HepG2 (cell line): ENCODE results near the gene COL18A1. TPM values are rescaled to one million over a fixed set of nuclear protein-coding genes. Genes with fewer than 3 reads are reported as not detected.

Source experiments
- ATAC-seq: fragments of 200-7000 bp; cut with Tn5 transposase; 3 replicates; pipeline ENCODE4 v1.9.1; 2020; ENCODE audit warnings: mild to moderate bottlenecking, moderate library complexity
- BruUV-seq: library from RNA; stranded (reverse); fragments of 400-500 nt; replicated peaks from 2 replicates; lab custom pipeline; 2021; lab: Mats Ljungman, UMichigan
- CTCF ChIA-PET: fragments of 300-600 bp; formaldehyde crosslinking; extraction: SDS; loops from one replicate; lab custom pipeline; 2021; ENCODE audit warnings: low total read pairs, inconsistent platforms, low intra/inter-chr PET ratio; lab: Yijun Ruan, JAX
- POLR2A ChIA-PET: fragments of 350-600 bp; sonication (Branson Sonifier 250); formaldehyde crosslinking; loops from one replicate; lab custom pipeline; 2020; ENCODE audit warnings: antibody characterized with exemption, inconsistent platforms; lab: Yijun Ruan, JAX
- DNase-seq: peaks from one replicate; pipeline ENCODE4 v3.0.0-alpha.2; 2015; ENCODE audit warnings: low spot score
- FAIRE-seq: peaks from 3 replicates; lab custom pipeline; 2011; peaks lifted over from hg19 to GRCh38; lab: Jason Lieb, UNC
- H2AFZ ChIP-seq: one replicate; pipeline ENCODE4 v1.6.1; 2011; ENCODE audit warnings: low read length, inconsistent platforms
- H3K27ac ChIP-seq: fragments of 300-600 bp; 3 replicates; pipeline ENCODE4 v1.8.0; 2011; ENCODE audit warnings: mixed run types, mild to moderate bottlenecking, mixed read lengths, low read length, inconsistent platforms; ENCODE audit not compliant: insufficient read depth; ENCODE audit errors: extremely low read length
- H3K27me3 ChIP-seq, 2 experiments: fragments of 200-600 bp in 1 of 2; 2 replicates in 1 of 2; 3 replicates in 1 of 2; pipeline versions ENCODE4 v1.6.0 to v1.8.0; 2011; ENCODE audit warnings: low read length in 2 of 2, mild to moderate bottlenecking in 2 of 2, moderate library complexity in 2 of 2, inconsistent platforms in 1 of 2; ENCODE audit not compliant: insufficient read depth in 2 of 2, control insufficient read depth in 1 of 2
- H3K36me3 ChIP-seq, 2 experiments: fragments of 200-600 bp in 1 of 2; replicated peaks in 1 of 2; 2 replicates in 1 of 2; 3 replicates in 1 of 2; pipeline versions ENCODE4 v1.5.1 to v1.8.0; 2011; ENCODE audit warnings: low read length in 2 of 2, inconsistent platforms in 1 of 2; ENCODE audit not compliant: insufficient read depth in 2 of 2, control insufficient read depth in 1 of 2
- H3K4me1 ChIP-seq: 2 replicates; pipeline ENCODE4 v1.5.1; 2012; ENCODE audit warnings: low read length, inconsistent platforms; ENCODE audit not compliant: insufficient read depth
- H3K4me2 ChIP-seq: 2 replicates; pipeline ENCODE4 v1.6.0; 2011; ENCODE audit warnings: low read depth, low read length, inconsistent platforms
- H3K4me3 ChIP-seq, 3 experiments: fragments of 200-600 bp in 1 of 3; sonication (generic), shearing (Covaris generic) in 1 of 3; replicated peaks in 1 of 3; 2 replicates each; pipeline ENCODE4 v1.5.1; 2011 to 2016; ENCODE audit warnings: low read length in 3 of 3, inconsistent platforms in 2 of 3, low read depth in 2 of 3, mild to moderate bottlenecking in 2 of 3, control low read depth in 1 of 3, mixed read lengths in 1 of 3; ENCODE audit not compliant: insufficient read depth in 1 of 3
- H3K79me2 ChIP-seq: one replicate; pipeline ENCODE4 v1.6.1; 2011; ENCODE audit warnings: low read length, inconsistent platforms; ENCODE audit not compliant: insufficient read depth
- H3K9ac ChIP-seq: 2 replicates; pipeline ENCODE4 v1.6.0; 2011; ENCODE audit warnings: mild to moderate bottlenecking, low read depth, low read length, inconsistent platforms; ENCODE audit not compliant: insufficient read depth
- H3K9me3 ChIP-seq: 2 replicates; pipeline ENCODE4 v1.5.1; 2012; ENCODE audit warnings: mild to moderate bottlenecking, low read length
- H4K20me1 ChIP-seq: 2 replicates; pipeline ENCODE4 v1.6.0; 2011; ENCODE audit warnings: inconsistent platforms, mild to moderate bottlenecking, low read length, moderate library complexity; ENCODE audit not compliant: insufficient read depth
- NR2F6 ChIP-seq, 2 experiments: IDR thresholded peaks; 2 replicates each; pipeline ENCODE4 v1.6.1; 2016; ENCODE audit warnings: antibody characterized with exemption in 1 of 2, mild to moderate bottlenecking in 1 of 2
- ZBTB33 ChIP-seq: sonication (generic); formaldehyde crosslinking; IDR thresholded peaks from 2 replicates; pipeline ENCODE4 v1.4.0; 2020; ENCODE audit warnings: missing genetic modification reagents
- ZNF263 ChIP-seq: sonication (generic); formaldehyde crosslinking; IDR thresholded peaks from 2 replicates; pipeline ENCODE4 v1.4.0; 2020; ENCODE audit warnings: missing genetic modification reagents
- ZNF788 ChIP-seq: sonication (generic); formaldehyde crosslinking; IDR thresholded peaks from 2 replicates; pipeline ENCODE4 v1.5.0; 2020; ENCODE audit warnings: mild to moderate bottlenecking, missing genetic modification reagents, borderline replicate concordance
- WGBS: methylation state at CpG from one replicate; pipeline ENCODE4 v1.1.6; 2017; ENCODE audit warnings: low lambda C conversion rate; 5-methylcytosine and 5-hydroxymethylcytosine counted together
- in situ Hi-C: cut with HindIII; loops from 2 replicates; pipeline ENCODE4 v1.10.0; 2017; ENCODE audit warnings: low pct_unique_long_range_greater_than_20kb; ENCODE audit not compliant: extremely low pct_ligation_motif_present
- intact Hi-C: fragments of 100-400 bp; cut with micrococcal nuclease; formaldehyde crosslinking; loops from one replicate; pipeline ENCODE4 v1.10.0; 2022; ENCODE audit not compliant: unreplicated experiment
- polyA plus RNA-seq, 8 experiments: library from polyadenylated mRNA; depleted of rRNA in 3 of 8; stranded (reverse) in 7 of 8; unstranded in 1 of 8; fragments of >200 nt; fragmentation: Illumina TruSeq in 4 of 8; extraction: Trizol in 4 of 8; gene quantifications; 2 replicates each; pipeline versions ENCODE4 v1.2.1 to v1.2.3, GENCODE V29; 2011 to 2016; ENCODE audit warnings: low read depth in 4 of 8, missing spikeins in 1 of 8, mixed read lengths in 1 of 8; ENCODE audit not compliant: insufficient read depth in 1 of 8
- total RNA-seq, 5 experiments: library from RNA; depleted of rRNA; stranded (reverse); fragments of >200 nt; fragmentation: Illumina TruSeq; extraction: Trizol; gene quantifications; 2 replicates each; pipeline ENCODE4 v1.2.3, GENCODE V29; 2016; ENCODE audit warnings: low read depth in 1 of 5
- TF ChIP-seq, protein P1 (sequence below): sonication (generic); formaldehyde crosslinking; IDR thresholded peaks from 2 replicates; pipeline ENCODE4 v1.4.0; 2020; ENCODE audit warnings: missing genetic modification reagents, mild to moderate bottlenecking, borderline replicate concordance
- TF ChIP-seq, protein P2 (sequence below): sonication (generic); formaldehyde crosslinking; IDR thresholded peaks from 2 replicates; pipeline ENCODE4 v1.5.0; 2020; ENCODE audit warnings: mild to moderate bottlenecking, missing genetic modification reagents

The COL18A1 gene
- total and polyA plus RNA-seq, 2 of the 13 experiments (the other 11 are each of a cell fraction or from before 2014, with no cell fraction given), result 79.0 to 102 TPM

DNA sequence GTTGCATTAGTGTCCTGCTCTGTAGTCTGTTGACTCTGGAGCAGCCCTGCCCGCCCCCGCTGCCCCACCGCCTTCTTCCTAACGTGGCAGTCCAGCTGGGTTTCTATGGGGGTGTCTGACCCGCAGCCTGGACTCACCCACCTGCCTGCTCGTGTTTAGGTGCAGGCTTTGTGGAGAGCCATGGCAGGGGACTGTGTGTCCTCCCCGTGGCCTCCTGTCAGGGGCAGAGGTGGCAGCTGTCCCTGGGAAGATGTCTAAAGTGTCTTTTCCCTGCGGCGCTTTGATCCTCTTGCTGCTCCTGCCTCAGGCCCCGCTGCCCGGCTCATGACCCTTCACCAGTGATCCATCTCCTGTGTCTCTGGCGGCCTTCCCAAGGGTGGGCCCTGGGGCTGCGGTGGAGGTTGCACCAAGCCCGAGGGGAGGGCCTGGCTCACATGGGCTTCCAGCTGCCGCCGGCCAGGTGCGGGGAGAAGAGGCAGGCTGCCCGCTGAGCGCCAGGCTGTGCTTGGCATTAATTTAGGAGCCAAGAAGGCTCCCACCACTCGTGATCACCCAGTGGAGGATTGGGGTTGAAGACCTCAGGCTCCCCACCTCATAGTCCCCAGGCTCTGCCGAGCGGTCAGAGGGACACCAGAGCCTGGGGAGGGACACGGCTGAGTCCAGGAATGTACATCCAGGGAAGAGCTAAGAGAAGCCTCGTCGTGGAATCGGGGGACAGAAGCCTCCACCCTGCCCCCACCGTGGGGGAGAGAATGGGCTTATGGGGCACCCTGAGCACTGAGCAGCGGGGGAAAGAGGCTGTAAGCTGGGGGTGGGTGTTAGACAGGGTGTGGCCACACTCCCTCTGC lies 44.1 kb downstream of the COL18A1 start (continued):
- TF ChIP-seq, protein P1, sequence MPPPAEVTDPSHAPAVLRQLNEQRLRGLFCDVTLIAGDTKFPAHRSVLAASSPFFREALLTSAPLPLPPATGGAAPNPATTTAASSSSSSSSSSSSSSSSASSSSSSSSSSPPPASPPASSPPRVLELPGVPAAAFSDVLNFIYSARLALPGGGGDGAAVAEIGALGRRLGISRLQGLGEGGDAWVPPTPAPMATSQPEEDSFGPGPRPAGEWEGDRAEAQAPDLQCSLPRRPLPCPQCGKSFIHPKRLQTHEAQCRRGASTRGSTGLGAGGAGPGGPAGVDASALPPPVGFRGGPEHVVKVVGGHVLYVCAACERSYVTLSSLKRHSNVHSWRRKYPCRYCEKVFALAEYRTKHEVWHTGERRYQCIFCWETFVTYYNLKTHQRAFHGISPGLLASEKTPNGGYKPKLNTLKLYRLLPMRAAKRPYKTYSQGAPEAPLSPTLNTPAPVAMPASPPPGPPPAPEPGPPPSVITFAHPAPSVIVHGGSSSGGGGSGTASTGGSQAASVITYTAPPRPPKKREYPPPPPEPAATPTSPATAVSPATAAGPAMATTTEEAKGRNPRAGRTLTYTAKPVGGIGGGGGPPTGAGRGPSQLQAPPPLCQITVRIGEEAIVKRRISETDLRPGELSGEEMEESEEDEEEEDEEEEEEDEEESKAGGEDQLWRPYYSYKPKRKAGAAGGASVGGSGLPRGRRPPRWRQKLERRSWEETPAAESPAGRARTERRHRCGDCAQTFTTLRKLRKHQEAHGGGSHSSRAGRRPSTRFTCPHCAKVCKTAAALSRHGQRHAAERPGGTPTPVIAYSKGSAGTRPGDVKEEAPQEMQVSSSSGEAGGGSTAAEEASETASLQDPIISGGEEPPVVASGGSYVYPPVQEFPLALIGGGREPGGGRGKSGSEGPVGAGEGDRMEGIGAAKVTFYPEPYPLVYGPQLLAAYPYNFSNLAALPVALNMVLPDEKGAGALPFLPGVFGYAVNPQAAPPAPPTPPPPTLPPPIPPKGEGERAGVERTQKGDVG (CRISPR knock-in tag), result peak; percentile 96; the same call in 1 of the 2 replicates

DNA sequence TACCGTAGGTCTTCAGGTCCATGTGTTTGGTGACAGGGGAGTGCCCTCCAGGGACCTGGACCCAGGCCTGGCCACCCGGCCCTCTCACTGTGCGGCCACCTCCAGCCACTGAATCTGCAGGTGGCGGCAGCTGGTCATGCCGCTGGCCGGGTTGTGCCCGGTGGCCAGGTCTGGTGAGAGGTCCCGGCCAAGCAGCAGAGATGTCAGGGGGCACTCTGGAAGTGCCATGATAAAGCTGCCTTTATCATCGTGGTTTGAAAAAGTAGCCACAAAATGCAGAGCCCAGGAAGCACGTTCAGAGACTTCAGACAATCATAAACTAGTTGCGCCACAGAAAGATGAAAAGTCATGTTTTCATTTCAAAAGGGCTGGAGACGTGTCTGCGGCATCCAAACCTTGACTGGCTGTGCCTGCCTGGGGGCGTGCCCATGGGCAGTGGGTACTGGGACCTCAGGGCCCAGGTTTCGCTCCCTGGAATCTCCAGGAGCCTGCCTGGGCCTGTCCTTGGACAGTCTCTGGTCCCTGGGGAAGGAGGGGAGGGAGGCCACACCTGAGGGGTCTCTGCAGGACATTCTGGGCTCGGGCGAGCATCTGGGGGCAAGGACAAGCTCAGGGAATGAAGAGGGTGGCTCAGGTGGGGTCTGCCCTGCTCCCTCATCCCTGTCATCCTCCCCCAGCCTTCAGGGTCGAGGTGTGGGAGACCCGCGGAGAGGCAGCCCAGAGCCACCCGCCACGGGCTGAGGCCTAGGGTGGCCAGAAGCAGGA lies 44.9 kb downstream of the COL18A1 start:
- Histone ChIP-seq H3K9me3 (no peaks in the 10 kb centered on the region; the same call in 1 of the 2 replicates), H3K36me3 (peaks cover 6 to 8% of the 10 kb centered on the region in 2 experiments; a peak in 3 of 5 replicates), H3K79me2 (peaks cover 90% of the 10 kb centered on the region), H2AFZ (no peak overlapping the region)
- ATAC-seq (peak; percentile 4; the same call in 2 of the 3 replicates), FAIRE-seq (no peak)
- in situ Hi-C loops, result no loop called here
- intact Hi-C loops, result loop anchor here (1.0 to 5.0 kb wide), 2 partner anchors 21 to 143 kb away; no protein-coding TSS in a partner anchor
- 73% methylated on average over 8 of the region's 22 CpGs for WGBS
- BruUV-seq, result no TSS peak
- TF ChIP-seq, protein P2, sequence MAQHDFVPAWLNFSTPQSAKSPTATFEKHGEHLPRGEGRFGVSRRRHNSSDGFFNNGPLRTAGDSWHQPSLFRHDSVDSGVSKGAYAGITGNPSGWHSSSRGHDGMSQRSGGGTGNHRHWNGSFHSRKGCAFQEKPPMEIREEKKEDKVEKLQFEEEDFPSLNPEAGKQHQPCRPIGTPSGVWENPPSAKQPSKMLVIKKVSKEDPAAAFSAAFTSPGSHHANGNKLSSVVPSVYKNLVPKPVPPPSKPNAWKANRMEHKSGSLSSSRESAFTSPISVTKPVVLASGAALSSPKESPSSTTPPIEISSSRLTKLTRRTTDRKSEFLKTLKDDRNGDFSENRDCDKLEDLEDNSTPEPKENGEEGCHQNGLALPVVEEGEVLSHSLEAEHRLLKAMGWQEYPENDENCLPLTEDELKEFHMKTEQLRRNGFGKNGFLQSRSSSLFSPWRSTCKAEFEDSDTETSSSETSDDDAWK (CRISPR knock-in tag), result no peak
- TF ChIP-seq ZNF788 (CRISPR knock-in tag) (0 out of 2 replicates have a peak, but pooled peaks have one; percentile 13), ZBTB33 (CRISPR knock-in tag) (peak; percentile 57; the same call in 1 of the 2 replicates), ZNF263 (CRISPR knock-in tag) (0 out of 2 replicates have a peak, but pooled peaks have one; percentile 37), NR2F6 (IDR thresholded peaks at IDR 0.05) (no peak), NR2F6 (CRISPR knock-in tag; IDR thresholded peaks at IDR 0.05) (no peak)
- TF ChIP-seq, all 625 proteins: peak for 3
- Histone ChIP-seq H3K4me3 (peak overlapping the region in 1 of 3 experiments; percentile 49; a peak in 1 of 6 replicates), H4K20me1 (no peaks in the 10 kb centered on the region), H3K27ac (peak overlapping the region; percentile 74), H3K27me3 (no peaks in the 10 kb centered on the region), H3K4me2 (peak overlapping the region; percentile 72), H3K9ac (peak overlapping the region; percentile 58), H3K4me1 (peaks cover 87% of the 10 kb centered on the region)
- no peak for DNase-seq
- POLR2A ChIA-PET, result interaction anchor here (1.0 to 4.4 kb wide), 9 partner anchors 10 to 142 kb away, joined by 3 to 41 read pairs (median 4); no protein-coding TSS in a partner anchor
- CTCF ChIA-PET, result no interaction called here
